T-helper 2 cell treated with Interferon-gamma antibody and Interleukin-4, amounts not matched to agents 100 ng/mL and 5 ng/mL, for 36 hours (primary cell): ENCODE measurements around the gene AMDHD2. TPM values are rescaled to one million over a fixed set of nuclear protein-coding genes. Genes with fewer than 3 reads are reported as not detected.

Experiments
- intact Hi-C: fragments of 100-400 bp; cut with micrococcal nuclease; formaldehyde crosslinking; loops from one replicate; pipeline ENCODE4 v1.15.1; 2023
- total RNA-seq: library from RNA; stranded (reverse); gene quantifications from 2 replicates; pipeline ENCODE4 v1.2.3, GENCODE V29; 2022

Gene AMDHD2
- total RNA-seq, 1 donor from 2014 or later: 44.8 TPM

- intact Hi-C loops: no loop called here
These were observed 4.9 kb upstream of the AMDHD2 start for GRCh38 chr16:2515180-2515851.

- intact Hi-C loops: no loop called here
These were observed 3.6 kb upstream of the AMDHD2 start for GRCh38 chr16:2516391-2517240.

GRCh38 chr16:2517954-2518605 is 2.1 kb upstream of the AMDHD2 start:
- intact Hi-C loops: no loop called here

- intact Hi-C loops: no loop called here
These were observed 1.1 kb upstream of the AMDHD2 start for GRCh38 chr16:2518823-2519710.

GRCh38 chr16:2519711-2520080 is 475 bp upstream of the AMDHD2 start:
- intact Hi-C loops: loop anchor here (1.0 kb wide), 1 partner anchor 13 kb away; no protein-coding TSS in a partner anchor

GRCh38 chr16:2520784-2521531 is 787 bp downstream of the AMDHD2 start:
- intact Hi-C loops: loop anchor here (1.0 kb wide), 1 partner anchor 11 kb away; no protein-coding TSS in a partner anchor

- intact Hi-C loops: no loop called here
These were observed 3.6 kb downstream of the AMDHD2 start for GRCh38 chr16:2523801-2524231.

GRCh38 chr16:2524339-2524938 is 4.3 kb downstream of the AMDHD2 start:
- intact Hi-C loops: no loop called here

GRCh38 chr16:2526135-2526534 is 6.0 kb downstream of the AMDHD2 start:
- intact Hi-C loops: no loop called here

- intact Hi-C loops: no loop called here
These were observed 7.1 kb downstream of the AMDHD2 start for GRCh38 chr16:2527071-2527783.

- intact Hi-C loops: no loop called here
These were observed 7.6 kb downstream of the AMDHD2 start for GRCh38 chr16:2527784-2528100.

- intact Hi-C loops: no loop called here
These were observed 8.2 kb downstream of the AMDHD2 start for GRCh38 chr16:2528161-2529060.

- intact Hi-C loops: no loop called here
These were observed 9.1 kb downstream of the AMDHD2 start for GRCh38 chr16:2529061-2529931.

- intact Hi-C loops: loop anchor here (5.0 kb wide), 1 partner anchor 142 kb away; no protein-coding TSS in a partner anchor
These were observed 9.9 kb downstream of the AMDHD2 start for GRCh38 chr16:2529961-2530628.

- intact Hi-C loops: loop anchor here (5.0 kb wide), 1 partner anchor 142 kb away; no protein-coding TSS in a partner anchor
These were observed 10.6 kb downstream of the AMDHD2 start for GRCh38 chr16:2530629-2531318.

GRCh38 chr16:2531371-2531695 is 11.2 kb downstream of the AMDHD2 start, which contains the start of gene CEMP1:
CEMP1 (minus strand) TSS chr16:2531408; CDS start chr16:2531073, 335 bp downstream.
- intact Hi-C loops: loop anchor here (5.0 kb wide), 1 partner anchor 141 kb away; no protein-coding TSS in a partner anchor
